Smooth muscle cell of trachea (primary cell): ENCODE data around the gene SMIM1. TPM values are rescaled to one million over a fixed set of nuclear protein-coding genes. Genes with fewer than 3 reads are reported as not detected.

ENCODE experiments used
- total RNA-seq: library from RNA; depleted of rRNA; stranded (reverse); fragments of >200 nt; gene quantifications from 2 replicates; pipeline ENCODE4 v1.2.1, GENCODE V29; 2014

Gene SMIM1
- total RNA-seq: 2.8 and 8.1 TPM in 2 replicates

GRCh38 chr1:3772715-3773571, at the start of gene SMIM1:
Gene SMIM1 (plus strand): TSS chr1:3772749. CDS start chr1:3775374, 2,625 bp downstream.

GRCh38 chr1:3752400-3752945, 20.1 kb upstream of the SMIM1 start, which contains the start of gene CCDC27:
Gene CCDC27 (plus strand): TSS chr1:3752450. CDS start chr1:3752482, 32 bp downstream.

GRCh38 chr1:3796215-3797061, 23.9 kb downstream of the SMIM1 start, which contains the start of gene LRRC47:
Gene LRRC47 (minus strand): TSS chr1:3796498. CDS start chr1:3796476, 22 bp downstream.

Other genes starting within 250 kb of the SMIM1 start
- gene MEGF6, start 161.2 kb upstream of the SMIM1 start, total RNA-seq: 1.2 and 5.3 TPM in 2 replicates
- 20.7 and 35.1 TPM in 2 replicates for gene TPRG1L, start 147.7 kb upstream of the SMIM1 start, total RNA-seq
- 15.2 and 16.3 TPM in 2 replicates for gene WRAP73, start 122.6 kb upstream of the SMIM1 start, total RNA-seq
- gene TP73, start 120.2 kb upstream of the SMIM1 start, total RNA-seq: under 0.01 TPM in 1 of 2 replicates, not detected in the other
- gene CCDC27, start 20.3 kb upstream of the SMIM1 start, total RNA-seq: not detected in 2 replicates
- 34.2 and 46.3 TPM in 2 replicates for gene LRRC47, start 23.7 kb downstream of the SMIM1 start, total RNA-seq
- 23.1 and 33.9 TPM in 2 replicates for gene CEP104, start 84.5 kb downstream of the SMIM1 start, total RNA-seq
- 10.1 and 13.5 TPM in 2 replicates for gene DFFB, start 84.7 kb downstream of the SMIM1 start, total RNA-seq
- 28.1 and 28.2 TPM in 2 replicates for gene C1orf174, start 127.5 kb downstream of the SMIM1 start, total RNA-seq